Stomach (tissue), 4 donors: ENCODE data around the gene PTPRK.

Source experiments
- CTCF ChIP-seq, 7 experiments: fragments of 450-650 bp in 4 of 7; fragments of 200-600 bp in 3 of 7; sonication (generic) in 3 of 7; IDR thresholded peaks; one replicate each; pipeline ENCODE4 v1.5.1; 2016 to 2019; ENCODE audit warnings: antibody characterized with exemption in 7 of 7, control low read depth in 2 of 7, mild to moderate bottlenecking in 1 of 7
- EP300 ChIP-seq: sonication (generic); formaldehyde crosslinking; IDR thresholded peaks from one replicate; pipeline ENCODE4 v1.6.1; 2017; ENCODE audit warnings: antibody characterized with exemption

- TF ChIP-seq CTCF (IDR thresholded peaks at IDR 0.05) (no peak), EP300 (no peak)
Observed at GRCh38 chr6:128295670-128296069, 224.7 kb downstream of the PTPRK start.
